Pulmonary artery endothelial cell (primary cell): ENCODE measurements around the gene MAML2. TPM values are rescaled to one million over a fixed set of nuclear protein-coding genes. Genes with fewer than 3 reads are reported as not detected.

Source experiments
- DNase-seq: peaks from one replicate; pipeline ENCODE4 v3.0.0-alpha.2; 2011; ENCODE audit warnings: low read depth, low spot score
- total RNA-seq: library from RNA; depleted of rRNA; stranded (reverse); fragments of >200 nt; gene quantifications from 2 replicates; pipeline ENCODE4 v1.2.3, GENCODE V29; 2014

Gene MAML2
- total RNA-seq, 1 donor from 2014 or later = 3.5 TPM

DNA sequence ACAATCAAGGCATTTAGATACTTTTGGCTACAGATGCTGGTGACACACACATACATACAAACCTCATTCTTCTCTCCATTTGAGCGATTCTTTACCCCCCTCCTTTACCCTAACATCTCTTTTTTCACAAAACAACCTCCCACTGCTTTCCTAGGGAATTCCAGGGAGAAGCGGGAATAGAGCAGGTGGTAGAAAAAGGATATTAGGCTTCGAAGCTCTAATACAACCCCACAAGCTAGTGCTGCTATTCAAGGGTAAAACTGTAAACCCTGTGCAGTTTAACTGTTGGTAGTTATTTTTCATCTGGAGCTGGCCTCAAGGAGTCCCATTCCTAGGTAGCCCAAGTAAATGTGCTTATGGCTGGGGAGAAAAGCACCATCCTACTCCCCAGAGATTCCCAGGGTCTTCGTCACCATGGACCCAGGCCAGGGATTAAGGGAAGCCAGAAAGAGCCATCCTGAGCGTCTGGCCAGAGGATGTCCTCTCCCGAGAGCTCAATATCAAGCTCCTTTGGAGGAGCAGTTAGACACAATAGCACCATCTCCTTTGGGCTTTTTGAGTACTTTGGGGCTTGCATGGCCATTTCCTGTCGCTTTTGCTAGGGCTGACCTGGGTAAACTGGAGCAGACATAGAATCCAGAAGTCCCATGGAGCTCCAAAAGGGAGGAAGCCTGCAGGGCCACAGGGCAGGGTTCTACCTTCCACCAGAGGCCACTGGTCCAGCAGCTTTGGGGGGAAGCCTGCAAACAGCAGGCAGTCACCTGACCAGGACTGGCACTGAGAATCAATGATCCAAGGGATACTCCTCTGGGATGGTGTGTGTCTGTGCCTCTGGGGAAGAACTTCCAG, 3.1 kb downstream of the MAML2 start:
- no peak for DNase-seq

DNA sequence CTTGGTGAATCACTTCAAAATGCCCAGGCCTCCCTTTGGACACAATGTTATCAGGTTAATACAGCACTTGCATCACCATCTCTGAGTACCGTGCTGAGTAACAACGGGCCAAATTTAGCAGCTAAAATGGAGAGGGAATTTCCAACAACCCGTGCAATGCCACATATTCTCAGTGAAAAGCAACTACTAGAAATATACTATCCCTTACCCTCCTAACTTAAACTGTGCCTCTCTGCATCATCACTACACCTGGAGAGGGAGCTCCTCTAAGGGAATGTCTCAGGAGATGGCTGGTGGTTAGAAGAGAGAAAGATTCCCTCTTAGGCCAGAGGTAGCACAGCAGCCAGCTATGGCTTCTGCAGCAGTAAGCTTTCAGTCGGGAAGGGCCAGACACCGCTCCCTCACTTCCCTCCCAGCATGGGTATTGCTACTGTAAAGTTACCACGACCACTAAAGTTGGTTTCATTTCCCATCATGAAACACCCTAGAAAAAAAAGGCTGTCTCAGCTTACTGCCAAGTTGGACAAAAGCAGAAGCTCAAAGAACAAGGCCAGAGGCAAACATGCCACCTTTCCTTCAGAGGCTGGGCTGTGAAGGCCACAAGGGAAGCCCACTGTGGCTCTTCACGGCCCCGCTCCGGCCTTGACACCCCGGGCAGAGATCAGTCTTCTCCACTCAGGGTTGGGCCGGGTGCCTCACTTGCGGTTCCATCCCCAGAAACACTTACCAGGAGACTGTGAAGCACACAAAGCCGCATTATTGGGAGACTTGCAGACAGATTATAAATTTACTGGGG, 3.9 kb downstream of the MAML2 start:
- no peak for DNase-seq

DNA sequence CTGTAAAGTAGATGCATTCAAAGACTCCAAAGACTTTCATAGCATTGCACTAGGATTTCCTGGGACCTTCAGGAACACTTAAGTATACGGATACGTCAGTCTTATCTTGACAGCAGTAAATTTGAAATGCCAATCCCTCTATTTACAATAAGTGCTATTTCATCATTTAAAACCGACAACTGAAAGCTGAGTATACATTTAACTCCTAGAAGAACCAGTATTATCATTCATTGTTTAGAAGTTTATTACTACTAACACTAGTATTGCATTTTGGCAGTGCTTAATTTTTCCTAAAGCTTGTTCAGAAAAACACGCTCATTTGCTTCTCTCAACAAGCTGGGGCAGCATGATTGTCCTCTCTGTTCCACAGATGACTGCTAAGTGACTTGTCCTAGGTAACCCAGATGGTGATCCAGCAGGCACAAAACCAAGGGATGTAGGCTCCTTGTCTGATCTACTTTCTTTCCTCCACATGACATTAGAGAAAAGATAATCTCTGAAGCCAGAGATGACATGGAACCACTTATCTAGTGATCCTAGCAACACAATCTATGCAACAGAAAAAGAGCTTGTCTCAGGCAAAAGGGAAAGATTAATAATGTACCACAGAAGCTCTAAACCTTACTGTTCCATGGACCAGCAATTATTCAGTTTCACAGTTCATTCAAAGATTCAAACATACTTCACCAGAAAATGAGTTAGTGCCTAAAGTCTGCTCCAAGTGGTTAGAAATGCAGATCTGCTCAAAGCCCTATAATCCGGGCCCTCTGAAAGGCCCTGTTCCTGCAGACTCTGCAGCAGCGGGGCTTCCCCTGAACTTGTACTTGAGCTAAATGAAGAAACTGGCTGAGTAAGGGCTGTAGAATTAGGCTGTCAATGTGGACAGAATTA, 5.2 kb downstream of the MAML2 start:
- no peak for DNase-seq

DNA sequence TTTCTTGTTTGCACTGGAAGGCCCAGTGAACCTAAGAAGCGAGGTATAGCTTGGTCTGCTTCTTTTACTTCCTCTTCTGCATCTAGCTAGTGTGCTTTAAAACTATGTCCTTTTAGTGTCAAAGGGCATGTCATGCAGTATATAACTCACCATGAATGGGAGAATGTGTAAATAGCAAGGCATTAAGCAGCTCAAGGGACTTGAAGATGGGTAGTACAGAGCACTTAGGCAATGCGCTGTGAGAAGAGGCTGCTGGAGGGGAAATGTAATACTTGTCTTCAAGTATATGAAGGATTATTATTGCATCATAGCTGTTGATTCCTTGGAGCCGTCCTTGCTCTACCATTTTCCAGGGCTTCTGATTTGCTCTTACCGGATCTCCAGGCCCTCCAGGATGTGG, 7.6 kb downstream of the MAML2 start:
- DNase-seq = no peak

DNA sequence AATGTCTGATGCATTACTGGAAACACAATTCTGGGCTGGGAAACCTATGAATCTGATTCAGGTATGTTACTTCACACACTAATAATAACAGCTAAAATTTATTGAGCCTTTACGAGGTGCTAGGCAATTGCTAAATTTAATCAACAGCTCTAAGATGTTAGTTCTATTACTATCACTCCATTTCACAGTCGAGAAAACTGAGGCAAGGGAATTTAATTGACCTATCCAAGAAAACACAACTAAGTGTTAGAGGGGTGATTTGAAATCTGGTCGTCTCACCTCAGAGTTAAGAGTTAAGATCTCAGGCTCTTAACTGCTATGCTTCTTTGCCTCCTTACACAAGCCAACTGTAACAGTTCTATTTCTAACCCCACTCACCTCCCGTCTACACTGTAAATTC, 8.8 kb downstream of the MAML2 start:
- DNase-seq = no peak

DNA sequence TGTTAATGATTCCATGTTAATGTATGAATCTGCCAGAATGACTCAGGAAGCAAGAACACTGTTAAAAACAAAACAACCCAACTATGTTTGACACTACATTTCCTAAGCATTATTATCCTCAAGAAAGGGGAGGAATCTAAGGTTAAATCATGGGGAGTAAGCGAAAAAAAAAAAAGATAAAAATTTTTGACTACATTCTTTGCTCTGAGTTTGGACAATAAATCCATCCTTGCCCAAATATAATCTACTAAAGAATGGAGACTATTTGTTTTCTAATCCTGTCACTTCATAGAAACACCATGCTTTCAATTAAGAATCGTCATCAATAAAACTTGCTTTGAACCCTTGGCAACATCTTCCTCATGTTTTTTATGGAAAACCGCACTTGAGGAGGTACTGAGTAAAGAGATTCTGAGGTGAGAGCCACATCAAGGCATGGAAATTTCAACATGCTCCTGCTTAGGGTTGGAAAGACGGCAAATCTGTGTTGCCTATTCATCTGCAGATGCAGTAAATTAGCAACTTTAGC, 9.7 kb downstream of the MAML2 start:
- DNase-seq = no peak

DNA sequence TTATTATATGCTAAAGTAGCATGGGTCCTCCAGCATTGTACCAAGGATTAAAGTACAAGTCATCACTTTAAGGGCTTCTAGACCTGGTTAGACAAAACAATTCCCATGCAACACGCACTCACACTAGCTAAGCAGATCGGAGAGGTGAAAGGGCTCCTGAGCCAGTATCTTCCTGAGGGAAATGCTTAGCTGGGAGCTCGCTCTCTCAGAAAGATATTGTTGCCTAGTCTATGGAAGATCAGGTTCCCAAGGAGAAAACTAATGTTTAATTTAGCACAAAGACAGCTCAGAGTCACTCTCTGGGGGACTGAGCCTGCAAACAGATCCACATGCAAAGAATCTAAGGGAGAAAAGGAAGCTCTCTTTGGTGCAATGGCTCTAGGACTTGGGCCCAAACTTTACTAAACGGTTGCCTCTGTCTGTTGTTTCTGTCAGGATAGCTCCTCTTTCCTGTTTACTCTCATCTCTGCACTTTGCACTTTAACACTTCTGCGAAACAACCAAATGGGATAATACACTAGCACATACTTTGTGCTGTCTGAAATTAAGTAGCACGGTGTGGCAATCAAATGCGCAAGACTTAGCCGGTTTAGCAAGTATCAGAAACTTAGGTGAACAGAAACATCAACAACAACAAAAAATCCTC, 10.7 kb downstream of the MAML2 start:
- DNase-seq = no peak

DNA sequence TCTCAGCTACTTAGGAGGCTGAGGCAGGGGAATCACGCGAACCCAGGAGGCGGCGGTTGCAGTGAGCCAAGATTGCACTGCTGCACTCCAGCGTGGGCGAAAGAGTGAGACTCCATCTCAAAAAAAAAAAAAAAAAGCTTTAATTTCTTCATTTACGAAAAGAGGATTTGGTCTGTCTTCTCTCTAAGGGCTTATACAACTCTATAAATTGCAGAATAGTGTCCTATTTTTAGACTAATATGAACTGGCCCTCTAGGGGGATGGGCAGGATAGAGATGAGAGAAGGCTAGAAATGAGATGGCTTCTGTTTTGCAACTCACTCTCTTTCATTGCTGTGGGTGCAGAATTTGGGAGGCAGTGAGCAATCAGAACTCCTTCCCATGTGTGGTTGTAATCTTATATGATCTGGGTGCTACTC, 11.3 kb downstream of the MAML2 start:
- DNase-seq = no peak

DNA sequence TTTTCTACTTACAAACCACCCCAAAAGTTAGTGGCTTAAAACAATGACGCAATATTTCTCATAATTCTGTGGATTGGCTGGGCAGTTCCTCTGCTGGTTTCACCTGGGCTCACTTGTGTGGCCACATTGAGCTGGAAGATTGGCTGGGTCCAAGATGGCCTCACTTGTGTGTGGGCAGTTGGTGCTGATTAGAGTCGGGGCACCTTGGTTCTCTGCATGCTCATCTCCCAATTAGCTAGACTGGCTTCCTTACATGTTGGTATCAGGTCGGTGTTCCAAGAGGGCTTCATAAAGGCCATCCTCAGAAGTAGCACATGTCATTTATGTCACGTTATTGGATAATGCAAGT, 12.5 kb downstream of the MAML2 start:
- DNase-seq = no peak

DNA sequence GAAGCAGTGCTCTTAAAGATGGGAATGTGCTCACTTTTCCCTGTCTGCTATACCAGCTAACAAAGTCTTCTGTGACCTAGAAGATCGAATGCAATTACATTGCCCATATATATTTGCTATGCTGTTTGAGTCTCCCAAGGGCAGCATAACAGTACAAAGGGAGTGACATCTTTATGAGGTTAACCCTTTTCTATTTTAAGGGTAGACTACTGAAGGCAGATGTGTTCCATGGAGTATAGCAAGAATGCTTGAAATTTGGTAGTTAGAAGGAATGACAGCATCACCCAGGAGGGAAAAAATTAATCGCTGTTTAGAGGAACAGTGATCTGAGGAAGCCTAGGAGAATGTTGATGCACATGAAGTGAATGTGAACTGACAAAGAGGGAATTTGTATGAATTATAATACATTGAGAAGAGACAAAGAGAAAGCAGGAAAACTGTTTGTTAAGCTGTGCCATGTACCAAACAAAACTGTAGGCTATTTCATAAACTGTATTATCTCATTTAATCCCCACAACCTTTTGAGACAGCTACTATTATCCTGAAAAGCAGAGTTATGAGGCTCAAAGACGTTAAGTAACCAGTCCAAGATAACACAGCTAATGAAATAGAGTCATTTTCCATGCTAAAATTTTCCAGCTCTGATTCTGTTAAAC, 13.0 kb downstream of the MAML2 start:
- no peak for DNase-seq

DNA sequence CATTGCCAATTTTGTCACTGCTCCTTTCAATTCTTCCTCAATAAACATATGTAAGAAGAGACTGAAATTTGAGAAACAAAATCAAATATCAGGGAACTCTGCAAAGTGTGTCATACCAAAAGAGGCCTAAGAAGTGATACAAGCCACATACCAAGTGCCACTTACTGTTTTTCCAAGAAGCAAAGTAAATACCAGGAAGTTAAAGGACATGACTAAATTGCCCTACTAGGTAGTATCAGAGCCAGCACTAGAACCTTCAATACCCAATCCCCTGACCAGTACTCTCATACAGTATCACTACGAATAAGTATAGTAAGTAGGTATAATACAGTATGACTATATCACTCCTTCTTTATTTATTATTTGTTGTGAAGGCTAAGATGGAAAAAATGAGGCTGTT, 13.6 kb downstream of the MAML2 start:
- DNase-seq = no peak

DNA sequence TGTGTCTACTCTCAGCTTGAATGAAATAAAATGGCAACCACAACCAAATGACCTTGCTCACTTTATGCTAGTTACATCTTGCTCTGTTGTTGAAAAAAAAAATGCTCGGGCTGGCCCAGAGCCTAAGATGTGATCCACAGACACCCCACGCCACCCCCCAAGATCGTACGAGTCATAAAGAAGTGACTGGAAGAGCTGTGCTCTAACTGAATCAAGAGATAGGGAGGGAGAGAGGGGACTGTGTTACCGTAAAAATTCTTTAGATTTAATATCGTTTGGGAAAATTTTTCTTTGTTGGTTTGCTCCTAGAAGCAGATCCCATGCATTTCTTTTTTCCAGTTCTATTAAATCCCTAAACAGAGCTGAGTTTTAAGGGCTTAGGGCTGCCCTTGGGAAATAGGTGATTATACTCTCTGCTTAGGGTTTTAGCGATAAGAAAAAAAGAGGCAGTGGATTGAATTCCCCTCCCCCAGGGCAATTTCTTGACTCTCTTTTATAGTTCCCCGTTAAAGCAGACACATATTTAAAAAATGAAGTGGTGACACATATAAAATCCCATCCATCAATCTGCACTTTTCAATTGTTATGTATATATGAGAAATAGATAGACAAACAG, 14.5 kb downstream of the MAML2 start:
- DNase-seq = no peak

DNA sequence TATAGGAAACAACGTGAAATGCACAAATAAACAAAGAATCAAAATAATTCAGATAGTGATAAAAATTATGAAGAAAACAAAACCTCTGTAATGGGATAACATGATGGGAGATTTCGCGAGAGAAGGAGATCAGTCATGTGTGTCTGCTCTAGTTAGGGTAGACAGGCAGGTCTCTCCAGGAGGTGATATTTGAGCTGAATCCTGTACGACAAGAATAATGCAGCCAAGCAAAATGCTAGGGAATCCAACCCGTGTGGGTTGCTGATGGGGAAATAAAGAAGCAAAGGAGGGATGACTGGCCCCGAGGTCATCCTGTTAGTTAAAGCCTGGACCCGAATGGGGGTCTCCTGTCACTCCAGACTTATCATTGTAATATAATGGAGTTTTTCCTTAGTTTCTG, 16.0 kb downstream of the MAML2 start:
- DNase-seq = no peak

DNA sequence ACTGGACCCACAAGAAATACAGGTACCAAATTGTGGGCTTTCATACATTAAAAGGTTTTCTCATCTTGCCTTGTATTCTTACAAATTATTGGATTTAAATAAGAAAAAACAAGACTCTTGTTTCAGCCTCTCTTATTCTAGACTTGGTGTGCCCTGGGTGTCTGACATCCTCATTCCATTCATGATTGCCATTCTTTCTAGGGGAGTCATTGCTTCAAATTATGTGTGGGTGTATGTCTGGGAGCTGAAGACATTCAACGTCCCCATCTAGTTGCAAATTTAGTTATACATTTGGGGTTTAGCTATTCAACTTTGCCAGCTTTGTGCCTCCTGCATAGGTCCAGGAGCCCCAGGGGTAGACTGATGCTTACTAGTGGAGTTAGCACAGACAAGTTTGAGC, 18.1 kb downstream of the MAML2 start:
- DNase-seq = no peak

DNA sequence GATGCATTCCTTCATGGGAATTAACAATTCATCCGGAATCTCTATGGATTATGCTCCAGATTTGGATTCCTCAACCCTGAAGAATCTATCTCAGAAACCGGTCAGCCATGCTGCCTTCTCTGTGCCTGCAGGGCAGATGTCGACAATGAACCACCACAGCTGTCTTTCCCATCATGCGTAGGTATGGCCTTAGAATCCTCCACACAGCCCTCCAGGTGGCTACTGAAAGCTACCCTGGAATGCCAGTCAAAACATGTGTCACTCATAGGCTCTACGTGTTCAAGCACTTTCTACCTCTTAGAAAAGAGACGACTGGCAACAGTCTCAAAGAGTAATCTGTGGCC, 19.4 kb downstream of the MAML2 start:
- DNase-seq = no peak

DNA sequence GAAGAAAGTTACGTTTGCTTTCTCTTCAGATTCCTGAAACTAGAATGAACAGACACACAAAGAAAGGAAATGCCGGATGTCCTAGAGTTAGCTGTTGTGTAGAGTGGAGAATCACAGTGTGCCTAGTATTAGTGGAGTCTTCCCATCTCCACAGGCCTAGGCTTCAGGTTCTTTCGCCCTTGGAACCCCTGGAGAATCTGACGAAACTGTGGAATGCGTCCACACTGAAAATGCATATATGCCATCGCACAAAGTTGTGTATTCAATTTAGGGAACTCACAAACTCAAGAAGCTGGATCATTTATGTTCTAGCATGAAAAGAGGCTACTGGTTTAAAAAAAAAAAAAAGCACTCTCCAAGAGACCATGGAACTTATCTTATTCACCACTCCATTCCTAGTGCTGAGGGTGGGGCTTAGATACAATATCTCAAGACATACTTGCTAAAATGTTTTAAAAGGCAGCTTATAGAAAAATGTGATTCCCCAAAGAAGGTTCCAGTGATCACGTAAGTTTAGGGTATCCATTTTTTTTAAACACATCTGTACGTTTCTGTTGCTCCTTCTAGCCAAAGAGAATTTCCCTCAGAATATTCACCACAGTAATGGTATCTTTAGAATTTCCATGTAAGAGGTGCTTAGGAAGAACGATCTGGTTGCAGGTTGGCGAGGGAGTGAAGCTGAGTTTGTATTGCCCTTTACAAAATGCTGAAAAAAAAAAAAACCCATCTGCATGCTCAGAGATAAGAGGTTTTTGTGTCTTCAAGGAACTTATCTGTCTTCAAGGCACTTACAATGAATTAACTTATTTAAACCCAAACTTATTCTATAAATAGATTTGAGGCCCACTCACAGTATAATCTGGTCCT, 20.0 kb downstream of the MAML2 start:
- DNase-seq = no peak

DNA sequence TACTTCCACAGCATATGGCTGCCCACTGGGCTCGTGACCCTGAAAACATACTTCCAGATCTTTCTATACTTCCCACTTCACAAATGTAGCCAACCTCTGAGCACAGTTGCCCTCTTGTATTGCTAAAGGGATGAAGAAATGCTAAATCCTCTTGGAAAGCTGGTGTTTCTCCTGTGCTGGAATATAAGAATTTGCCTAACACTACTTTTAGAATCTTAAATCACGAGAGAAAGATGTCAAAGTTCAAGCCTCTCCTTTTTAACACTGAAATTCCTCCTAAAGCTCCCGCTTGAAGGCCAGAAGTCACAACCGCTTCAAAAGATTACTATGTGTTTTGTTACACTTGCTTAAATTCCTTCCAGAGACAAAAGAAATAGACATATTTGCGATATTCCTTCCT, 21.9 kb downstream of the MAML2 start:
- no peak for DNase-seq

DNA sequence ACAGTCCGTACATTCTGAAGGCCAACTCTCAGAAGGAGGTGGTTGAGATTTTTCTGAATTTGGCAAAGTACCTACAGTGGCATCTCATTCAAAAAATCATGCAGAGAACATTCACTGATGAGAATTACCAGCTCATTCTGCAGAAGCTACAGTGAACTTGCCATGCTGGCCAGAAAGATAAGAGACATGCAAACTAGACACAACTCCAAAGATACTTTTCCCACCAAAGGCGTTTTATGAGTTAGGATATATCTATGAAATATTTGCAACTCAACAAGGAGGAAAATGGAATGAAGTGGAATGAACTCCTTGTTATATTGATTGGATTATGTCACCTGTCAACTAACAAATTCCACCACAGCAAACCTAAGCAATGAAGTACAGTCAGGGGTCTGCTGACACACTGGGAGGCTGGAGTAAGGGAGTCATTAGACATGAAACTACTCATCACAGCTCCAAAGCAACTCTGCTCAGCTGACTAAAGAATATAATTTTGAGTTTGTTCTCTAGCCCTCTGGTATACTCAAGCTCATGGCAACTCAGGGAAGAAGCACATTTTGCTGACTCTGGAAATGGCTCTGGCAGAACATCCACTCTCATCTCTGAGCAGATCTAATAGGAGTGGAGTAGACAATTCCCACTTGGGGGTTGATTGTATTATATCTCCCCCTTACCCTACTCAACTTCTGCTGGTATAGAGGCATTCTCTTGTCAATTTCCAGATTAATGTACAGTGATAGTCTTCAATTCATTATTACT, 22.9 kb downstream of the MAML2 start:
- no peak for DNase-seq

DNA sequence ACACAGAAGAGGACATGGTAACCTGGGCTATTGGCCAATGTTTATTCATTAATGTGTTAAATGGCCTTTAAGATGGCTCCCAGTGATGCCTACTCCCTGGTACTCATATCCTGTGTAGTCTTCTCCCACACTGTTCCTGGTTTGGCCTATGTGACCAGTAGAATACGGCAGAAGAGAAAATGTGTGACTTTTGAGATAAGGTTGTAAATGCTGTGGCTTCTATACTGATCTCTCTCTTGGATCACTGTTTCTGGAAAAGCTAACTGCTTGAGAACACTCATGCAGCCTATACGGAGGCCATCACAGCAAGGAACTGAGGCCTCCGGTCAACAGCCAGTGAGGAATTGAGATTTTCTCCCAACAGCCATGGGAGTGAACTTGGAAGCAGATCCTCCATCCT, 24.1 kb downstream of the MAML2 start:
- no peak for DNase-seq
